K562 (cell line): ENCODE data around the gene BRCA1. TPM values are rescaled to one million over a fixed set of nuclear protein-coding genes. Genes with fewer than 3 reads are reported as not detected.

ENCODE experiments used
- ARID3B ChIP-seq: fragments of 250-450 bp; sonication (Bioruptor Pico); IDR thresholded peaks from 2 replicates; pipeline ENCODE4 v1.4.0; 2020; ENCODE audit warnings: borderline replicate concordance
- ASH1L ChIP-seq: fragments of 450-650 bp; IDR thresholded peaks from 2 replicates; pipeline ENCODE4 v1.6.1; 2018; ENCODE audit warnings: borderline replicate concordance, mild to moderate bottlenecking, low read depth; ENCODE audit not compliant: partially characterized antibody
- CEBPG ChIP-seq, 3 experiments: fragments of 200-800 bp in 1 of 3; sonication (Bioruptor generic) in 1 of 3; sonication (generic) in 1 of 3; formaldehyde crosslinking in 1 of 3; IDR thresholded peaks in 2 of 3; conservative IDR thresholded peaks in 1 of 3; 2 replicates each; pipeline versions ENCODE4 v1.6.1 to v1.8.0; 2016 to 2022; ENCODE audit warnings: missing compliant biosample characterization in 2 of 3, missing genetic modification characterization in 2 of 3, mild to moderate bottlenecking in 1 of 3, missing genetic modification reagents in 1 of 3
- CHD4 ChIP-seq: fragments of 200-600 bp; sonication (generic); IDR thresholded peaks from 3 replicates; pipeline ENCODE4 v1.6.1; 2012; ENCODE audit warnings: low read depth, mild to moderate bottlenecking, mixed read lengths, low read length, inconsistent platforms; ENCODE audit not compliant: insufficient read depth, insufficient replicate concordance, poor library complexity, severe bottlenecking
- E2F8 ChIP-seq: fragments of 450-650 bp; IDR thresholded peaks from 2 replicates; pipeline ENCODE4 v1.7.1; 2018; ENCODE audit warnings: mild to moderate bottlenecking, low read depth; ENCODE audit not compliant: partially characterized antibody
- GMEB1 ChIP-seq: fragments of 250-450 bp; sonication (Bioruptor Pico); IDR thresholded peaks from 2 replicates; pipeline ENCODE4 v1.4.0; 2020; ENCODE audit warnings: mild to moderate bottlenecking
- HDAC2 ChIP-seq: fragments of 450-650 bp; IDR thresholded peaks from 2 replicates; pipeline ENCODE4 v1.6.1; 2016; ENCODE audit warnings: mild to moderate bottlenecking
- HNRNPL ChIP-seq: fragments of 200-400 bp; formaldehyde crosslinking; IDR thresholded peaks from 2 replicates; pipeline ENCODE4 v1.6.1; 2017; ENCODE audit warnings: low read depth, mild to moderate bottlenecking, low read length
- MCM2 ChIP-seq: fragments of 450-650 bp; IDR thresholded peaks from 2 replicates; pipeline ENCODE4 v1.6.1; 2017; ENCODE audit warnings: low read depth, mild to moderate bottlenecking
- NFXL1 ChIP-seq: fragments of 450-650 bp; formaldehyde crosslinking; IDR thresholded peaks from 2 replicates; pipeline ENCODE4 v1.4.0; 2021; ENCODE audit warnings: mild to moderate bottlenecking
- NONO ChIP-seq, 2 experiments: fragments of 200-400 bp in 1 of 2; fragments of 450-650 bp in 1 of 2; formaldehyde crosslinking in 1 of 2; IDR thresholded peaks; 2 replicates each; pipeline ENCODE4 v1.6.1; 2017; ENCODE audit warnings: low read depth in 2 of 2, mild to moderate bottlenecking in 2 of 2, moderate library complexity in 2 of 2, low read length in 1 of 2
- RFX1 ChIP-seq: fragments of 450-650 bp; IDR thresholded peaks from 2 replicates; pipeline ENCODE4 v1.6.1; 2016; ENCODE audit warnings: mild to moderate bottlenecking, moderate library complexity
- SNIP1 ChIP-seq: fragments of 450-650 bp; IDR thresholded peaks from 2 replicates; pipeline ENCODE4 v1.7.1; 2017; ENCODE audit warnings: low read depth, mild to moderate bottlenecking
- TGIF2 ChIP-seq: sonication (generic); formaldehyde crosslinking; IDR thresholded peaks from 2 replicates; pipeline ENCODE4 v1.8.1; 2022; ENCODE audit warnings: mild to moderate bottlenecking, missing genetic modification reagents, moderate library complexity
- TOE1 ChIP-seq, 2 experiments: fragments of 450-650 bp in 1 of 2; sonication (generic) in 1 of 2; formaldehyde crosslinking in 1 of 2; IDR thresholded peaks; 2 replicates each; pipeline versions ENCODE4 v1.7.1 to v1.8.0; 2016 to 2022; ENCODE audit warnings: borderline replicate concordance in 2 of 2, mild to moderate bottlenecking in 2 of 2, antibody characterized with exemption in 1 of 2, inconsistent platforms in 1 of 2, low read depth in 1 of 2, missing genetic modification reagents in 1 of 2, moderate library complexity in 1 of 2
- ZNF282 ChIP-seq: sonication (generic); formaldehyde crosslinking; IDR thresholded peaks from 2 replicates; pipeline ENCODE4 v1.8.1; 2023; ENCODE audit warnings: missing genetic modification reagents
- ZNF436 ChIP-seq: fragments of 250-450, 450-650 bp; sonication (Bioruptor Pico); formaldehyde crosslinking; IDR thresholded peaks from 2 replicates; pipeline ENCODE4 v1.7.0; 2020; ENCODE audit warnings: mild to moderate bottlenecking
- ZNF639 ChIP-seq, 2 experiments: fragments of 200-800 bp in 1 of 2; sonication (Bioruptor generic) in 1 of 2; sonication (generic) in 1 of 2; formaldehyde crosslinking in 1 of 2; IDR thresholded peaks in 1 of 2; conservative IDR thresholded peaks in 1 of 2; 2 replicates each; pipeline versions ENCODE4 v1.5.0 to v1.6.1; 2016 to 2020; ENCODE audit warnings: missing compliant biosample characterization in 1 of 2, missing genetic modification characterization in 1 of 2, missing genetic modification reagents in 1 of 2
- polyA plus RNA-seq, 8 experiments: library from polyadenylated mRNA; depleted of rRNA in 4 of 8; stranded (reverse) in 5 of 8; unstranded in 3 of 8; fragments of >200 nt; fragmentation: Nextera tagmentation in 2 of 8; fragmentation: Illumina TruSeq in 1 of 8; extraction: Ambion mirVana in 2 of 8; extraction: Trizol in 1 of 8; gene quantifications; 2 replicates each; pipeline versions ENCODE4 v1.2.1 to v1.2.3, GENCODE V29; 2011 to 2014; ENCODE audit warnings: inconsistent platforms in 1 of 8, missing spikeins in 1 of 8
- total RNA-seq, 7 experiments: library from RNA; depleted of rRNA in 6 of 7; stranded (reverse); fragments of >200 nt in 6 of 7; fragmentation: Illumina TruSeq in 2 of 7; extraction: Trizol in 2 of 7; gene quantifications; 2 replicates each; pipeline versions ENCODE4 v1.2.1 to v1.2.3, GENCODE V29; 2011 to 2021; ENCODE audit warnings: low replicate concordance in 1 of 7

Gene BRCA1
- total and polyA plus RNA-seq, 9 of the 15 experiments (the other 6 are each of a cell fraction or from before 2014, with no cell fraction given) = 25.9 to 95.3 (median 62.3) TPM

- TF ChIP-seq GMEB1 (CRISPR knock-in tag) = peak; percentile 12; the same call in 1 of the 2 replicates
- TF ChIP-seq CEBPG (CRISPR knock-in tag; IDR thresholded peaks at IDR 0.05) = peak; percentile 77
- peak; percentile 84 to 93 for TF ChIP-seq CEBPG (tag; conservative IDR thresholded peaks at IDR 0.05 in 1 of 2, IDR thresholded peaks at IDR 0.05 in 1 of 2)
- no peak for TF ChIP-seq ZNF282 (CRISPR knock-in tag)
- no peak for TF ChIP-seq TGIF2 (CRISPR knock-in tag)
- TF ChIP-seq RFX1 = peak; percentile 98
- TF ChIP-seq SNIP1 = no peak
- no peak for TF ChIP-seq CHD4
- TF ChIP-seq ZNF639 (CRISPR knock-in tag; conservative IDR thresholded peaks at IDR 0.05 in 1 of 2, IDR thresholded peaks at IDR 0.05 in 1 of 2) = peak in 1 of 2 experiments; percentile 29; a peak in 1 of 4 replicates
- peak; percentile 50 for TF ChIP-seq ASH1L
- TF ChIP-seq E2F8 = peak; percentile 90
- TF ChIP-seq HDAC2 = peak; percentile 12; the same call in 1 of the 2 replicates
- no peak for TF ChIP-seq MCM2
- TF ChIP-seq HNRNPL = no peak
- TF ChIP-seq ARID3B (CRISPR knock-in tag) = no peak
- no peak for TF ChIP-seq NFXL1
- TF ChIP-seq NONO (IDR thresholded peaks at IDR 0.05; ENCODE audit: low read depth in 2 of 2, low read length in 1 of 2) = peak in 1 of 2 experiments; percentile 62; a peak in 1 of 4 replicates
- TF ChIP-seq ZNF436 = no peak
- peak; percentile 23; the same call in 1 of the 2 replicates for TF ChIP-seq TOE1 (IDR thresholded peaks at IDR 0.05; ENCODE audit: borderline replicate concordance)
- no peak for TF ChIP-seq TOE1 (CRISPR knock-in tag; IDR thresholded peaks at IDR 0.05; ENCODE audit: borderline replicate concordance, low read depth)
These were observed 45.1 kb upstream of the BRCA1 start (continued) for GRCh38 chr17:43170140-43170765.
